HEK293 (cell line): Measurements from ENCODE around the gene RAB17.

Experiments
- CTCF ChIA-PET: fragments of 350-600 bp; formaldehyde crosslinking; extraction: SDS; loops from one replicate; lab custom pipeline; 2021; ENCODE audit warnings: antibody characterized with exemption; lab: Yijun Ruan, JAX
- POLR2A ChIA-PET: fragments of 300-600 bp; formaldehyde crosslinking; extraction: SDS; loops from one replicate; lab custom pipeline; 2020; ENCODE audit warnings: antibody characterized with exemption, inconsistent platforms; lab: Yijun Ruan, JAX
- H3K27ac ChIP-seq: fragments of 200-500 bp; sonication (Bioruptor generic); 2 replicates; pipeline ENCODE4 v1.5.1; 2014; ENCODE audit warnings: low read depth, low read length, control low read depth, inconsistent platforms; ENCODE audit errors: extremely low read depth
- H3K36me3 ChIP-seq, 2 experiments: fragments of 200-500 bp in 1 of 2; sonication (Bioruptor generic) in 1 of 2; 1 replicate in 1 of 2; 2 replicates in 1 of 2; pipeline ENCODE4 v1.5.1; 2014 to 2017; ENCODE audit warnings: inconsistent platforms in 2 of 2, low read length in 2 of 2; ENCODE audit not compliant: control insufficient read depth in 2 of 2, insufficient read depth in 1 of 2
- H3K4me1 ChIP-seq: fragments of 200-500 bp; sonication (Bioruptor generic); 2 replicates; pipeline ENCODE4 v1.5.1; 2014; ENCODE audit warnings: mild to moderate bottlenecking, low read length, inconsistent platforms; ENCODE audit not compliant: control insufficient read depth, insufficient read depth
- H3K4me3 ChIP-seq: 2 replicates; pipeline ENCODE4 v1.5.1; 2011; ENCODE audit warnings: low read depth, mild to moderate bottlenecking, control low read depth, low read length, moderate library complexity
- H3K9me3 ChIP-seq: fragments of 200-500 bp; sonication (Bioruptor generic); 2 replicates; pipeline ENCODE4 v1.5.1; 2014; ENCODE audit warnings: low read depth, low read length, inconsistent platforms; ENCODE audit not compliant: control insufficient read depth, insufficient read depth
- KLF1 ChIP-seq: fragments of 450-650 bp; formaldehyde crosslinking; IDR thresholded peaks from 2 replicates; pipeline ENCODE4 v1.5.1; 2016; ENCODE audit warnings: missing biosample characterization, missing genetic modification characterization
- KLF10 ChIP-seq: fragments of 450-650 bp; IDR thresholded peaks from 2 replicates; pipeline ENCODE4 v1.5.1; 2018; ENCODE audit warnings: missing biosample characterization, mild to moderate bottlenecking, missing genetic modification characterization
- SP3 ChIP-seq: fragments of 450-650 bp; formaldehyde crosslinking; IDR thresholded peaks from 2 replicates; pipeline ENCODE4 v1.5.1; 2016; ENCODE audit warnings: missing biosample characterization, missing genetic modification characterization
- TCF7L2 ChIP-seq: IDR thresholded peaks from 2 replicates; pipeline ENCODE4 v1.6.1; 2011; ENCODE audit warnings: low read depth, mild to moderate bottlenecking, inconsistent platforms, low read length, moderate library complexity, borderline replicate concordance
- ZBTB48 ChIP-seq: fragments of 450-650 bp; formaldehyde crosslinking; IDR thresholded peaks from 2 replicates; pipeline ENCODE4 v1.5.1; 2016; ENCODE audit warnings: missing biosample characterization, missing genetic modification characterization
- ZNF133 ChIP-seq: fragments of 450-650 bp; formaldehyde crosslinking; IDR thresholded peaks from 2 replicates; pipeline ENCODE4 v1.5.1; 2016; ENCODE audit warnings: missing biosample characterization, missing genetic modification characterization
- ZNF248 ChIP-seq: fragments of 450-650 bp; formaldehyde crosslinking; IDR thresholded peaks from 2 replicates; pipeline ENCODE4 v1.5.1; 2017; ENCODE audit warnings: missing biosample characterization, missing genetic modification characterization
- ZNF501 ChIP-seq: fragments of 450-650 bp; formaldehyde crosslinking; IDR thresholded peaks from 2 replicates; pipeline ENCODE4 v1.5.1; 2016; ENCODE audit warnings: missing biosample characterization, missing genetic modification characterization
- ZNF529 ChIP-seq: fragments of 450-650 bp; formaldehyde crosslinking; IDR thresholded peaks from 2 replicates; pipeline ENCODE4 v1.5.1; 2017; ENCODE audit warnings: missing genetic modification characterization, missing biosample characterization; ENCODE audit not compliant: insufficient replicate concordance
- ZNF548 ChIP-seq: fragments of 450-650 bp; formaldehyde crosslinking; IDR thresholded peaks from 2 replicates; pipeline ENCODE4 v1.5.1; 2016; ENCODE audit warnings: missing biosample characterization, missing genetic modification characterization
- ZNF555 ChIP-seq: fragments of 450-650 bp; formaldehyde crosslinking; conservative IDR thresholded peaks from 2 replicates; pipeline ENCODE4 v1.5.1; 2017; ENCODE audit warnings: missing biosample characterization, mild to moderate bottlenecking, missing genetic modification characterization, inconsistent platforms
- ZNF561 ChIP-seq: fragments of 450-650 bp; IDR thresholded peaks from 2 replicates; pipeline ENCODE4 v1.5.1; 2018; ENCODE audit warnings: missing biosample characterization, missing genetic modification characterization, borderline replicate concordance
- ZNF654 ChIP-seq: fragments of 450-650 bp; formaldehyde crosslinking; IDR thresholded peaks from 2 replicates; pipeline ENCODE4 v1.5.1; 2016; ENCODE audit warnings: low read depth, missing biosample characterization, missing genetic modification characterization
- ZNF677 ChIP-seq: fragments of 450-650 bp; IDR thresholded peaks from 2 replicates; pipeline ENCODE4 v1.5.0; 2018; ENCODE audit warnings: missing biosample characterization, mild to moderate bottlenecking, missing genetic modification characterization, moderate library complexity
- TF ChIP-seq, protein P1 (sequence below): fragments of 450-650 bp; formaldehyde crosslinking; IDR thresholded peaks from 2 replicates; pipeline ENCODE4 v1.5.1; 2017; ENCODE audit warnings: missing biosample characterization, missing genetic modification characterization
- TF ChIP-seq, protein P2 (sequence below): fragments of 450-650 bp; formaldehyde crosslinking; IDR thresholded peaks from 2 replicates; pipeline ENCODE4 v1.5.1; 2016; ENCODE audit warnings: missing biosample characterization, missing genetic modification characterization, low read depth
- TF ChIP-seq, protein P3 (sequence below): fragments of 450-650 bp; formaldehyde crosslinking; IDR thresholded peaks from 2 replicates; pipeline ENCODE4 v1.5.1; 2016; ENCODE audit warnings: missing biosample characterization, missing genetic modification characterization
- TF ChIP-seq, protein P4 (sequence below): fragments of 450-650 bp; formaldehyde crosslinking; IDR thresholded peaks from 2 replicates; pipeline ENCODE4 v1.5.1; 2016; ENCODE audit warnings: missing biosample characterization, missing genetic modification characterization

The RAB17 gene

DNA sequence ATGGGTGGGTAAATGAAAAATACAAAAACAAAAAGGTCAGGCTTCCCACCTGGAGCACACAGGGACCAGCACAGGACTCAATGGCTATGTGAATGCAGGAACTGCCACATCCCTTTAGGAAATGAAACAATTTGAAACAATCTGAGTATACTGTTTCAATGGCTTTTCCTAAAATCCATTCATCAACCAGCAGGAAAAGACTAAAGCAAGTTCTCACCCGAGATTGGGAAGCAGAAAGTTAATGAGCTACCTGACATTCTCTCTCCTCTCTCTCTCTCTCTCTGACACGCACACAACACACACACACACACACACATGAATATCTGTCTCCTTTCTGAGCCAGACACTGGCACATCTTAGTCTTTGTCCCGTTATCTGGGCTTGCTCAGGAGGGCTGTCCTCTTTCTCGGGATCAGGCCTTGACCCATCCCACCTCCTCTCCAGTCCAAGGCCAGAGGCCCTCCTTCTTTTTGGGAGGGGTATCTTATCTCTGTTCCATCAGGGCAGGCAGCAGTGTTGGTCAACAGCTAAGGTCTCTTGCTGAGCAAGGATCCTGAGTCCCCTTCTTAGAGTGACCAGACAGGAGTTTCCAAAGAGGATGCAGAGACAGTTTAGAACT lies 25.2 kb upstream of the RAB17 start (continued):
- TF ChIP-seq, protein P1, sequence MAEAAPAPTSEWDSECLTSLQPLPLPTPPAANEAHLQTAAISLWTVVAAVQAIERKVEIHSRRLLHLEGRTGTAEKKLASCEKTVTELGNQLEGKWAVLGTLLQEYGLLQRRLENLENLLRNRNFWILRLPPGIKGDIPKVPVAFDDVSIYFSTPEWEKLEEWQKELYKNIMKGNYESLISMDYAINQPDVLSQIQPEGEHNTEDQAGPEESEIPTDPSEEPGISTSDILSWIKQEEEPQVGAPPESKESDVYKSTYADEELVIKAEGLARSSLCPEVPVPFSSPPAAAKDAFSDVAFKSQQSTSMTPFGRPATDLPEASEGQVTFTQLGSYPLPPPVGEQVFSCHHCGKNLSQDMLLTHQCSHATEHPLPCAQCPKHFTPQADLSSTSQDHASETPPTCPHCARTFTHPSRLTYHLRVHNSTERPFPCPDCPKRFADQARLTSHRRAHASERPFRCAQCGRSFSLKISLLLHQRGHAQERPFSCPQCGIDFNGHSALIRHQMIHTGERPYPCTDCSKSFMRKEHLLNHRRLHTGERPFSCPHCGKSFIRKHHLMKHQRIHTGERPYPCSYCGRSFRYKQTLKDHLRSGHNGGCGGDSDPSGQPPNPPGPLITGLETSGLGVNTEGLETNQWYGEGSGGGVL (tag by site-specific recombination) = no peak
- TF ChIP-seq ZBTB48 (tag by site-specific recombination) = no peak

DNA sequence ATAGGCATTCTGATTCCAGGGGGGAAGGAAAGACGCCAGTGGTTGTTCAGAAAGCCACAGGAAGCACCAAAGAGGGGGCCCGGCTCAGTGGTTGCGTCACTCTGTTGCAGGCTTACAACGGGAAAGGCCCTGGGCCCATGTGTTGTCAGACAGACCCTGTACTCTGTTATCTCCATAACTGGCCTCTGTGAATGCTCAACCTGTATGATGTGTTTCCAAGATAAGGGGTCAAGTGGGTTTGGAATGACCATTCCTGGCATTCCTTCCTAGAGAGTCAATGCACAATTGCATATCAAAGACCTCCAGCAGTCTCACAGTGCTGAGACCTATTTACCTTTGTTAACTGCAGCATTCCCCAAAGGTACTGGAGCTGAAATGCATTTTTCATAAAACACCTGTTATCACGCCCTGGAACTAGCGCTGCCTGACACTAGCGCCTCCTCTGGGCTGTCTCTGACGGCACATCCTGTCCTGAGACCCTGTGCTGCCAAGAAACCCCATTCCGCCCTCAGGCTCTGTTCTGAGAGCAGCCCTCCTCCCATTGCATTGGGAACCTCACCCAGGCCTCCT lies 23.7 kb upstream of the RAB17 start:
- no peak for TF ChIP-seq ZNF133 (tag by site-specific recombination)
- TF ChIP-seq ZNF654 (tag by site-specific recombination) = no peak
- TF ChIP-seq TCF7L2 = no peak
- TF ChIP-seq ZNF561 (tag by site-specific recombination) = no peak
- no peak for TF ChIP-seq ZNF248
- no peak for TF ChIP-seq ZNF529 (tag by site-specific recombination)
- TF ChIP-seq ZNF555 (tag by site-specific recombination) = no peak
- TF ChIP-seq ZNF501 = no peak
- no peak for TF ChIP-seq KLF10
- no peak for TF ChIP-seq KLF1 (tag by site-specific recombination)
- TF ChIP-seq SP3 (tag by site-specific recombination) = no peak
- TF ChIP-seq, protein P2, sequence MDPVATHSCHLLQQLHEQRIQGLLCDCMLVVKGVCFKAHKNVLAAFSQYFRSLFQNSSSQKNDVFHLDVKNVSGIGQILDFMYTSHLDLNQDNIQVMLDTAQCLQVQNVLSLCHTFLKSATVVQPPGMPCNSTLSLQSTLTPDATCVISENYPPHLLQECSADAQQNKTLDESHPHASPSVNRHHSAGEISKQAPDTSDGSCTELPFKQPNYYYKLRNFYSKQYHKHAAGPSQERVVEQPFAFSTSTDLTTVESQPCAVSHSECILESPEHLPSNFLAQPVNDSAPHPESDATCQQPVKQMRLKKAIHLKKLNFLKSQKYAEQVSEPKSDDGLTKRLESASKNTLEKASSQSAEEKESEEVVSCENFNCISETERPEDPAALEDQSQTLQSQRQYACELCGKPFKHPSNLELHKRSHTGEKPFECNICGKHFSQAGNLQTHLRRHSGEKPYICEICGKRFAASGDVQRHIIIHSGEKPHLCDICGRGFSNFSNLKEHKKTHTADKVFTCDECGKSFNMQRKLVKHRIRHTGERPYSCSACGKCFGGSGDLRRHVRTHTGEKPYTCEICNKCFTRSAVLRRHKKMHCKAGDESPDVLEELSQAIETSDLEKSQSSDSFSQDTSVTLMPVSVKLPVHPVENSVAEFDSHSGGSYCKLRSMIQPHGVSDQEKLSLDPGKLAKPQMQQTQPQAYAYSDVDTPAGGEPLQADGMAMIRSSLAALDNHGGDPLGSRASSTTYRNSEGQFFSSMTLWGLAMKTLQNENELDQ (tag by site-specific recombination) = no peak
- TF ChIP-seq, protein P3, sequence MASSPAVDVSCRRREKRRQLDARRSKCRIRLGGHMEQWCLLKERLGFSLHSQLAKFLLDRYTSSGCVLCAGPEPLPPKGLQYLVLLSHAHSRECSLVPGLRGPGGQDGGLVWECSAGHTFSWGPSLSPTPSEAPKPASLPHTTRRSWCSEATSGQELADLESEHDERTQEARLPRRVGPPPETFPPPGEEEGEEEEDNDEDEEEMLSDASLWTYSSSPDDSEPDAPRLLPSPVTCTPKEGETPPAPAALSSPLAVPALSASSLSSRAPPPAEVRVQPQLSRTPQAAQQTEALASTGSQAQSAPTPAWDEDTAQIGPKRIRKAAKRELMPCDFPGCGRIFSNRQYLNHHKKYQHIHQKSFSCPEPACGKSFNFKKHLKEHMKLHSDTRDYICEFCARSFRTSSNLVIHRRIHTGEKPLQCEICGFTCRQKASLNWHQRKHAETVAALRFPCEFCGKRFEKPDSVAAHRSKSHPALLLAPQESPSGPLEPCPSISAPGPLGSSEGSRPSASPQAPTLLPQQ (tag by site-specific recombination) = no peak
- no peak for TF ChIP-seq ZNF677
- no peak for TF ChIP-seq ZNF548 (tag by site-specific recombination)
- TF ChIP-seq, protein P4, sequence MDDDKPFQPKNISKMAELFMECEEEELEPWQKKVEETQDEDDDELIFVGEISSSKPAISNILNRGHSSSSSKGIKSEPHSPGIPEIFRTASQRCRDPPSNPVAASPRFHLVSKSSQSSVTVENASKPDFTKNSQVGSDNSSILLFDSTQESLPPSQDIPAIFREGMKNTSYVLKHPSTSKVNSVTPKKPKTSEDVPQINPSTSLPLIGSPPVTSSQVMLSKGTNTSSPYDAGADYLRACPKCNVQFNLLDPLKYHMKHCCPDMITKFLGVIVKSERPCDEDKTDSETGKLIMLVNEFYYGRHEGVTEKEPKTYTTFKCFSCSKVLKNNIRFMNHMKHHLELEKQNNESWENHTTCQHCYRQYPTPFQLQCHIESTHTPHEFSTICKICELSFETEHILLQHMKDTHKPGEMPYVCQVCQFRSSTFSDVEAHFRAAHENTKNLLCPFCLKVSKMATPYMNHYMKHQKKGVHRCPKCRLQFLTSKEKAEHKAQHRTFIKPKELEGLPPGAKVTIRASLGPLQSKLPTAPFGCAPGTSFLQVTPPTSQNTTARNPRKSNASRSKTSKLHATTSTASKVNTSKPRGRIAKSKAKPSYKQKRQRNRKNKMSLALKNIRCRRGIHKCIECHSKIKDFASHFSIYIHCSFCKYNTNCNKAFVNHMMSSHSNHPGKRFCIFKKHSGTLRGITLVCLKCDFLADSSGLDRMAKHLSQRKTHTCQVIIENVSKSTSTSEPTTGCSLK = no peak
- Histone ChIP-seq H3K9me3 (no peaks in the 10 kb centered on the region), H3K27ac (no peak overlapping the region), H3K4me3 (no peak overlapping the region), H3K36me3 (no peaks in the 10 kb centered on the region), H3K4me1 (no peaks in the 10 kb centered on the region)
- CTCF ChIA-PET = interaction anchor here (1.1 kb wide), 1 partner anchor 12 kb away, joined by 4 read pairs; no protein-coding TSS in a partner anchor
- POLR2A ChIA-PET = no interaction called here
